ENCODE results near the gene GPRC5C.

DNA sequence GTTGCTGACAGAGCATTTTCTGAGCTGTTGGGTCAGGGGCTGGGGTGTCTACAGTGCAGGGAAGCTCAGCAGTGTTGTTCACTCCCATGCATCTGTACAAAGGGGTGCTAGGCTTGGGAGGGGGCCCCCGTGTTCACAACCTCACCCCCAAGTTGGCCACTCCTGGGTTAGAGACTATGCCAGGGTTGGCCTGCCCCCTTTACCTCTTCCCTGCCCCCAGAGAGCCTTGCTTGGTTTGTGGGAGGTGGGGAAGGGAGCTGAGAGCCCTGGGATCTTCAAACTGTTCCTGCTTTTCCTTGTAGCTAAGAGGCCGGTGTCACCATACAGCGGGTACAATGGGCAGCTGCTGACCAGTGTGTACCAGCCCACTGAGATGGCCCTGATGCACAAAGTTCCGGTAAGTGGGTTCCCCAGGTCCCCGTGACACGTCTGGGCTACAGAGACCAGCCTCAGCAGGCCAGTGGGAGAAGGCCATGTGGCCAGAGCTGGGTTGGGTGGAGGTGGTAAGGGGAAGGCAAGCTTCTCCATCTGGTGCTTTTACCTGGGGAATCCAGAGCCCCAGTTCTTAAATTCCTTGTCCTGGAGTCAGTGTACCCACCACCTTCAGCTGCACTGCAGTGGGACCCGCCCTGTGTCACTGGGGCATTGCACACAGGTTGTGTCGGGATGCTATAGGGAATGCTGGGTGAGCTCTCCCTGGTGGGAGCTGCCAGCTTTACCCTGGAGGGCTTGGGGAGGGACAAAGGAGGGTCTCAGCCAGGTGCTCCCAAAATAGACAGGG is 11.8 kb downstream of the GPRC5C start:
- no peak for TF ChIP-seq POLR2A (IDR thresholded peaks at IDR 0.05)
- TF ChIP-seq, protein P1, sequence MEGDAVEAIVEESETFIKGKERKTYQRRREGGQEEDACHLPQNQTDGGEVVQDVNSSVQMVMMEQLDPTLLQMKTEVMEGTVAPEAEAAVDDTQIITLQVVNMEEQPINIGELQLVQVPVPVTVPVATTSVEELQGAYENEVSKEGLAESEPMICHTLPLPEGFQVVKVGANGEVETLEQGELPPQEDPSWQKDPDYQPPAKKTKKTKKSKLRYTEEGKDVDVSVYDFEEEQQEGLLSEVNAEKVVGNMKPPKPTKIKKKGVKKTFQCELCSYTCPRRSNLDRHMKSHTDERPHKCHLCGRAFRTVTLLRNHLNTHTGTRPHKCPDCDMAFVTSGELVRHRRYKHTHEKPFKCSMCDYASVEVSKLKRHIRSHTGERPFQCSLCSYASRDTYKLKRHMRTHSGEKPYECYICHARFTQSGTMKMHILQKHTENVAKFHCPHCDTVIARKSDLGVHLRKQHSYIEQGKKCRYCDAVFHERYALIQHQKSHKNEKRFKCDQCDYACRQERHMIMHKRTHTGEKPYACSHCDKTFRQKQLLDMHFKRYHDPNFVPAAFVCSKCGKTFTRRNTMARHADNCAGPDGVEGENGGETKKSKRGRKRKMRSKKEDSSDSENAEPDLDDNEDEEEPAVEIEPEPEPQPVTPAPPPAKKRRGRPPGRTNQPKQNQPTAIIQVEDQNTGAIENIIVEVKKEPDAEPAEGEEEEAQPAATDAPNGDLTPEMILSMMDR (IDR thresholded peaks at IDR 0.05) = no peak
